Gastrocnemius medialis (tissue), 4 donors: ENCODE data around the gene PCSK6. TPM values are rescaled to one million over a fixed set of nuclear protein-coding genes. Genes with fewer than 3 reads are reported as not detected.
A peak's percentile ranks its signal among the peaks of the same experiment; 100 is the strongest.

Experiments
- ATAC-seq, 2 donors: fragments of 150-250 bp; one replicate each; pipeline ENCODE4 v1.9.1; 2016
- DNase-seq, 2 donors: peaks; one replicate each; pipeline ENCODE4 v3.0.0-alpha.2; 2019
- H3K27ac ChIP-seq, 4 donors: fragments of 200-600 bp; sonication (generic); 1 replicate in 1 of 4; 2 replicates in 3 of 4; pipeline ENCODE4 v1.5.1; 2016 to 2018; ENCODE audit warnings: mild to moderate bottlenecking in 2 of 4, moderate library complexity in 1 of 4
- H3K27me3 ChIP-seq, 3 donors: fragments of 200-600 bp; sonication (generic) in 2 of 3; 1 replicate in 1 of 3; 2 replicates in 2 of 3; pipeline versions ENCODE4 v1.5.1 to v1.6.0; 2016 to 2019; ENCODE audit warnings: mild to moderate bottlenecking in 1 of 3, moderate library complexity in 1 of 3
- H3K36me3 ChIP-seq, 2 donors: fragments of 200-600 bp; sonication (generic) in 1 of 2; one replicate each; pipeline ENCODE4 v1.5.1; 2017 to 2018
- H3K4me1 ChIP-seq, 2 donors: fragments of 200-600 bp; sonication (generic) in 1 of 2; one replicate each; pipeline ENCODE4 v1.5.1; 2016 to 2017; ENCODE audit warnings: mild to moderate bottlenecking in 2 of 2
- H3K4me3 ChIP-seq, 4 donors: fragments of 200-600 bp; sonication (generic) in 3 of 4; 1 replicate in 1 of 4; 2 replicates in 3 of 4; pipeline ENCODE4 v1.5.1; 2016 to 2019; ENCODE audit warnings: mild to moderate bottlenecking in 2 of 4
- H3K9me3 ChIP-seq, 3 donors: fragments of 200-600 bp; sonication (generic) in 2 of 3; 1 replicate in 1 of 3; 2 replicates in 2 of 3; pipeline ENCODE4 v1.5.1; 2016 to 2019
- CTCF ChIP-seq, 5 experiments: fragments of 450-650 bp in 3 of 5; fragments of 200-600 bp in 2 of 5; sonication (generic) in 2 of 5; IDR thresholded peaks in 4 of 5; conservative IDR thresholded peaks in 1 of 5; 1 replicate in 4 of 5; 2 replicates in 1 of 5; pipeline ENCODE4 v1.5.1; 2016 to 2019; ENCODE audit warnings: antibody characterized with exemption in 5 of 5, mild to moderate bottlenecking in 3 of 5, moderate library complexity in 3 of 5
- POLR2A ChIP-seq, 2 donors: fragments of 450-650 bp; IDR thresholded peaks; one replicate each; pipeline ENCODE4 v1.6.1; 2017; ENCODE audit warnings: antibody characterized with exemption in 2 of 2, mild to moderate bottlenecking in 2 of 2, moderate library complexity in 2 of 2
- in situ Hi-C, 4 donors: fragments of 200-750 bp; cut with MboI; loops; one replicate each; pipeline versions ENCODE4 v1.15.0 to v1.8.0; 2017; ENCODE audit warnings: low sequenced_read_pairs in 4 of 4
- intact Hi-C: fragments of 100-400 bp; cut with DNase I; formaldehyde crosslinking; loops from one replicate; pipeline ENCODE4 v1.15.1; 2023; ENCODE audit warnings: low total_unique reads
- total RNA-seq, 4 donors: library from RNA; depleted of rRNA; stranded (reverse); fragments of >200 nt; gene quantifications; one replicate each; pipeline versions ENCODE4 v1.1.0 to v1.2.3, GENCODE V29; 2016

PCSK6 gene
- total RNA-seq, 4 donors from 2014 or later = 12.8 to 46.0 (median 23.6) TPM

GRCh38 chr15:101479851-101480612, 9.5 kb downstream of the PCSK6 start:
- no peaks in the 10 kb centered on the region for H3K27me3 ChIP-seq
- H3K9me3 ChIP-seq = no peaks in the 10 kb centered on the region
- intact Hi-C loops = loop anchor here (5.0 kb wide), 1 partner anchor 33 kb away; no protein-coding TSS in a partner anchor
- H3K4me3 ChIP-seq = no peak overlapping the region
- DNase-seq (no peak), ATAC-seq (no peak)
- in situ Hi-C loops = no loop called here
- H3K4me1 ChIP-seq = peaks cover 27 to 33% of the 10 kb centered on the region in 2 donors
- H3K27ac ChIP-seq = peak overlapping the region in 1 of 4 donors; percentile 97
- no peak for TF ChIP-seq POLR2A (IDR thresholded peaks at IDR 0.05)
- no peaks in the 10 kb centered on the region for H3K36me3 ChIP-seq

- DNase-seq (no peak), ATAC-seq (no peak)
- Histone ChIP-seq H3K27me3 (no peaks in the 10 kb centered on the region), H3K27ac (no peak overlapping the region), H3K4me1 (peaks cover 27 to 38% of the 10 kb centered on the region in 2 donors), H3K4me3 (no peak overlapping the region), H3K9me3 (no peaks in the 10 kb centered on the region), H3K36me3 (no peaks in the 10 kb centered on the region)
- no peak for TF ChIP-seq POLR2A (IDR thresholded peaks at IDR 0.05)
- TF ChIP-seq CTCF (IDR thresholded peaks at IDR 0.05 in 4 of 5, conservative IDR thresholded peaks at IDR 0.05 in 1 of 5) = no peak
- in situ Hi-C loops (no loop called here), intact Hi-C loops (no loop called here)
These were observed 10.1 kb downstream of the PCSK6 start for GRCh38 chr15:101479342-101479845.

- ATAC-seq (no peak), DNase-seq (no peak)
- TF ChIP-seq POLR2A (IDR thresholded peaks at IDR 0.05) (no peak), CTCF (IDR thresholded peaks at IDR 0.05 in 4 of 5, conservative IDR thresholded peaks at IDR 0.05 in 1 of 5) (no peak)
- Histone ChIP-seq H3K36me3 (no peaks in the 10 kb centered on the region), H3K9me3 (no peaks in the 10 kb centered on the region), H3K27ac (peak overlapping the region in 1 of 4 donors; percentile 6), H3K4me3 (no peak overlapping the region), H3K4me1 (peaks cover 26 to 37% of the 10 kb centered on the region in 2 donors), H3K27me3 (no peaks in the 10 kb centered on the region)
- in situ Hi-C loops = no loop called here
- intact Hi-C loops = no loop called here
These were observed 10.7 kb downstream of the PCSK6 start for GRCh38 chr15:101478701-101479341.

GRCh38 chr15:101477851-101478362, 11.6 kb downstream of the PCSK6 start:
- in situ Hi-C loops = no loop called here
- no peak for DNase-seq
- peaks cover 17 to 28% of the 10 kb centered on the region in 2 donors for H3K4me1 ChIP-seq

More at GRCh38 chr15:101477851-101478362, 11.6 kb downstream of the PCSK6 start:
- no peaks in the 10 kb centered on the region for H3K27me3 ChIP-seq
- ATAC-seq = no peak
- H3K9me3 ChIP-seq = no peaks in the 10 kb centered on the region
- no peak for TF ChIP-seq POLR2A (IDR thresholded peaks at IDR 0.05)
- no peak for TF ChIP-seq CTCF (IDR thresholded peaks at IDR 0.05 in 4 of 5, conservative IDR thresholded peaks at IDR 0.05 in 1 of 5)
- peak overlapping the region in 1 of 4 donors; percentile 6 for H3K27ac ChIP-seq
- no peak overlapping the region for H3K4me3 ChIP-seq
- no peaks in the 10 kb centered on the region for H3K36me3 ChIP-seq
- intact Hi-C loops = no loop called here
